Prostate gland (tissue), 2 donors: Measurements from ENCODE around the gene TLL1. TPM values are rescaled to one million over a fixed set of nuclear protein-coding genes. Genes with fewer than 3 reads are reported as not detected.

Source experiments
- DNase-seq: peaks from one replicate; pipeline ENCODE4 v3.0.0-alpha.2; 2019; ENCODE audit warnings: low spot score
- H3K27ac ChIP-seq, 2 donors: fragments of 200-600 bp; sonication (generic); 2 replicates each; pipeline ENCODE4 v1.5.1; 2017 to 2019
- H3K27me3 ChIP-seq: fragments of 200-600 bp; sonication (generic); replicated peaks from 2 replicates; pipeline ENCODE4 v1.5.1; 2019; ENCODE audit not compliant: insufficient read depth
- H3K36me3 ChIP-seq, 2 donors: fragments of 200-600 bp; sonication (generic); 1 replicate in 1 of 2; 2 replicates in 1 of 2; pipeline versions ENCODE4 v1.5.1 to v1.8.1; 2017 to 2019
- H3K4me1 ChIP-seq: fragments of 200-600 bp; sonication (generic); replicated peaks from 2 replicates; pipeline ENCODE4 v1.5.1; 2019
- H3K4me3 ChIP-seq, 2 donors: fragments of 200-600 bp; sonication (generic); 2 replicates each; pipeline ENCODE4 v1.5.1; 2017 to 2019
- H3K9me3 ChIP-seq: fragments of 200-600 bp; sonication (generic); 2 replicates; pipeline ENCODE4 v1.5.1; 2017
- POLR2A ChIP-seq: fragments of 450-650 bp; IDR thresholded peaks from one replicate; pipeline ENCODE4 v1.6.1; 2016; ENCODE audit warnings: antibody characterized with exemption, mild to moderate bottlenecking
- POLR2AphosphoS5 ChIP-seq: sonication (generic); formaldehyde crosslinking; IDR thresholded peaks from one replicate; pipeline ENCODE4 v1.6.1; 2017; ENCODE audit warnings: antibody characterized with exemption
- WGBS: methylation state at CpG from one replicate; pipeline ENCODE4 v1.1.5; 2018; 5-methylcytosine and 5-hydroxymethylcytosine counted together
- intact Hi-C: fragments of 100-400 bp; cut with DNase I; formaldehyde crosslinking; loops from one replicate; pipeline ENCODE4 v1.14.2; 2022
- total RNA-seq, 2 donors: library from RNA; depleted of rRNA; stranded (reverse); fragments of >200 nt; gene quantifications; one replicate each; pipeline ENCODE4 v1.1.0, GENCODE V29; 2016
- TF ChIP-seq, protein P1 (sequence below), 4 experiments: fragments of 200-600 bp in 2 of 4; fragments of 450-650 bp in 2 of 4; sonication (generic) in 2 of 4; IDR thresholded peaks; 1 replicate in 3 of 4; 2 replicates in 1 of 4; pipeline ENCODE4 v1.5.1; 2016 to 2019; ENCODE audit warnings: antibody characterized with exemption in 4 of 4, mild to moderate bottlenecking in 2 of 4, moderate library complexity in 2 of 4

The TLL1 gene
- total RNA-seq, 2 donors from 2014 or later = 1.5 to 4.1 TPM

DNA sequence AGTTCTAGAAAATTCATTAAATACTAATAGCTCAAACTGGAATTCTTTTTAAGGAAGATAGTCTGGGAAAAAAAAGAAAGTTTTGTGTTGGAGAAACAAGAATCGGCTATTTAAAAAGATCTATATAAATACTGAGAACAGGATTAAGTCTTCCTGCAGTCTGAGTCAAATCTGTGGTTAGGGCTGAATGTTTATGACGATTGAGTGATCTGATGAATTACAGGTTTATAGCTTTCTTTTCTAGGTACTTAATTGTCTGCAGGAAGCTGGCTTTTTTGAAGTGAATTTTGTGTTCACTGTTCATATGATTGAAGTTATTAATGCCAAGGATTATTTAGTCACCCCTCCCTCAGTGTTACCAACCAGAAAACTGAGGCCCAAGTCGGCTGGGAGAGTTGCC, 42.2 kb downstream of the TLL1 start:
- H3K27me3 ChIP-seq = no peaks in the 10 kb centered on the region
- TF ChIP-seq, protein P1, sequence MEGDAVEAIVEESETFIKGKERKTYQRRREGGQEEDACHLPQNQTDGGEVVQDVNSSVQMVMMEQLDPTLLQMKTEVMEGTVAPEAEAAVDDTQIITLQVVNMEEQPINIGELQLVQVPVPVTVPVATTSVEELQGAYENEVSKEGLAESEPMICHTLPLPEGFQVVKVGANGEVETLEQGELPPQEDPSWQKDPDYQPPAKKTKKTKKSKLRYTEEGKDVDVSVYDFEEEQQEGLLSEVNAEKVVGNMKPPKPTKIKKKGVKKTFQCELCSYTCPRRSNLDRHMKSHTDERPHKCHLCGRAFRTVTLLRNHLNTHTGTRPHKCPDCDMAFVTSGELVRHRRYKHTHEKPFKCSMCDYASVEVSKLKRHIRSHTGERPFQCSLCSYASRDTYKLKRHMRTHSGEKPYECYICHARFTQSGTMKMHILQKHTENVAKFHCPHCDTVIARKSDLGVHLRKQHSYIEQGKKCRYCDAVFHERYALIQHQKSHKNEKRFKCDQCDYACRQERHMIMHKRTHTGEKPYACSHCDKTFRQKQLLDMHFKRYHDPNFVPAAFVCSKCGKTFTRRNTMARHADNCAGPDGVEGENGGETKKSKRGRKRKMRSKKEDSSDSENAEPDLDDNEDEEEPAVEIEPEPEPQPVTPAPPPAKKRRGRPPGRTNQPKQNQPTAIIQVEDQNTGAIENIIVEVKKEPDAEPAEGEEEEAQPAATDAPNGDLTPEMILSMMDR (IDR thresholded peaks at IDR 0.05) = no peak
- TF ChIP-seq POLR2A (no peak), POLR2AphosphoS5 (no peak)
- H3K27ac ChIP-seq = no peak overlapping the region
- H3K36me3 ChIP-seq = no peaks in the 10 kb centered on the region
- DNase-seq = no peak
- no peaks in the 10 kb centered on the region for H3K9me3 ChIP-seq
- intact Hi-C loops = no loop called here
- WGBS = 35% methylated on average over 3 of the region's 3 CpGs
- no peaks in the 10 kb centered on the region for H3K4me1 ChIP-seq
- no peak overlapping the region for H3K4me3 ChIP-seq

DNA sequence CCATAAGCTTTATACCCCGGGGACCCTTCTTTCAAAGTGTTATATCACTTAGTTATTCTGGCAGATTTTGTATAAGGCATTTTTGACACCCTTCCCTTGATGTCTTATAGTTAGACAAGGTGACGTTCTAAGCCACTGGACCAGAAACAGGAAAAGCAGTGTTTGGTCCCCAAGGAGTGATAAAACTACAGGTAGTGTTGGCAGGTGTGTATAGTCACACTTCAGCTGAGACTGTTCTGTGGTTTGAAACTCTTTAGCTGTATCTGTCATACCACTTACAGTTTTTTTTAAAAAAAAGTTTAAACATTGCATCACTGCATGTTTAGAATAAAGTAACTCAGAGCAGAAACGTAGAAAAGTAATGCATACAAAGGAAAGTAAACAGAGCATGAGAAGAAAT, 48.5 kb downstream of the TLL1 start:
- Histone ChIP-seq H3K27ac (no peak overlapping the region), H3K27me3 (no peaks in the 10 kb centered on the region), H3K4me3 (no peak overlapping the region), H3K36me3 (no peaks in the 10 kb centered on the region), H3K4me1 (no peaks in the 10 kb centered on the region), H3K9me3 (no peaks in the 10 kb centered on the region)
- intact Hi-C loops = no loop called here
- no peak for DNase-seq
- TF ChIP-seq POLR2AphosphoS5 (no peak), POLR2A (no peak)
- TF ChIP-seq, protein P1 (IDR thresholded peaks at IDR 0.05) = no peak
- WGBS = 85% methylated on average over 3 of the region's 3 CpGs

DNA sequence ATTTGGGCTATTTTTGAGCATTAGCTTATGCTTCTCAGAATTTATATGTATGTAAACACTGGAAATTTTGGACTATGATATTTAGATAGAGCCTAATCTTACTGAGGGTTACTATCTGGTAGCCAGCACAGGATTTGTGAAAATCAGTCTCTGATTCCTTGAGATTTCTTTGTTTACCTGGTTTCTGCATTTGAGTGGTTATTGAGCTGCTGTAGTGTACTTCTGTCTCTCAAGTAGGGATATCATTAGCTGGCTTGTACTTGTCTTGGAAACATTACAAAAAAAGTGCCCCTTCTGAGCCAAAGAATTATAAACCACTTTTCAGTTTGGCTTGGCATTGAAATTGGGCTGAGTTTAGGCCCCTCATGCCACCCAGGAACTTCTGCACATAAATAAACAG, 49.7 kb downstream of the TLL1 start:
- Histone ChIP-seq H3K27me3 (no peaks in the 10 kb centered on the region), H3K4me1 (no peaks in the 10 kb centered on the region), H3K36me3 (no peaks in the 10 kb centered on the region), H3K4me3 (no peak overlapping the region), H3K27ac (no peak overlapping the region), H3K9me3 (no peaks in the 10 kb centered on the region)
- intact Hi-C loops = no loop called here
- DNase-seq = no peak
- TF ChIP-seq, protein P1 (IDR thresholded peaks at IDR 0.05) = no peak
- no peak for TF ChIP-seq POLR2AphosphoS5
- TF ChIP-seq POLR2A = no peak

DNA sequence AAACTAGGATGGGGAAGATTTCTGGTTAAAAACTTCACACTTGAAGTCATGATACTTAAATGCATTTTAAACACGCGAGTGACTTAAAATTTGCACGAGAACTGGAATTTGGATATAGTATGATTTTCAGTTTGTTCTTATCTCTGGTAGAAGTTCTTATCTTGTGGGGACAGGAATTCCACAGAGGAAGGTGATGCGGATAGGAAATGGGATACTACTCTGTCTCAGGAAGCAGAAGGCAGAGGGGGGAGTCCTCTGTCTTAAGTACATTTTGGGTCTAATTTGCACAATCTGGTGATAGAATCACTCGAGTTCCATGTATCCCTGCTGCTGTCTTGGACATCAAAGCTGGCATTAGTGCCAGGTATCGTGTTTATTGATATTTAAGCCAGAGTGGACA, 53.3 kb downstream of the TLL1 start:
- no peak overlapping the region for H3K4me3 ChIP-seq
- H3K4me1 ChIP-seq = no peaks in the 10 kb centered on the region
- no peaks in the 10 kb centered on the region for H3K27me3 ChIP-seq
- no peak for TF ChIP-seq POLR2A
- TF ChIP-seq, protein P1 (IDR thresholded peaks at IDR 0.05) = no peak
- TF ChIP-seq POLR2AphosphoS5 = no peak
- 85% methylated on average over 6 of the region's 6 CpGs for WGBS
- no peak for DNase-seq
- intact Hi-C loops = no loop called here
- no peak overlapping the region for H3K27ac ChIP-seq
- H3K9me3 ChIP-seq = no peaks in the 10 kb centered on the region
- H3K36me3 ChIP-seq = no peaks in the 10 kb centered on the region

DNA sequence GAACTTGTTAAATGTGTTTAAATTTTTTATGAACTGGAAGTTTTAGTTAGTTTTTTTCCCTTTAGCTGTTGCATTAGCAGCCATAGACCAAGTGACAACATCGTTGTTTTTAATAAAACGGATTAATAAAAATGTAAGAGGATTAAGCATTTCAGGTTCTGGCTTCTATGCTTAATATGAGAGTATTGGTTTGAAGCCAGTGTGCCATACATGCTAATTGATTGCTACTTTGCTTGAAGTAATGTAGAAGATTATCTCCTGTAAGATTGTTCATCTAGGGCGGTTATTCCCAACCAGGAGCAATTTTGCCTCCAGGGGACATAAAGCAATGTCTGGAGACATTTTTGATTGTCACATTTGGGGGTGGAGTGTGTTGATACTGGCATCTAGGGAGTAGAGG, 54.3 kb downstream of the TLL1 start:
- no peaks in the 10 kb centered on the region for H3K4me1 ChIP-seq
- no peaks in the 10 kb centered on the region for H3K36me3 ChIP-seq
- TF ChIP-seq POLR2A (no peak), POLR2AphosphoS5 (no peak)
- TF ChIP-seq, protein P1 (IDR thresholded peaks at IDR 0.05) = no peak
- no peak for DNase-seq
- no peak overlapping the region for H3K4me3 ChIP-seq
- H3K27ac ChIP-seq = no peak overlapping the region
- H3K9me3 ChIP-seq = no peaks in the 10 kb centered on the region
- H3K27me3 ChIP-seq = no peaks in the 10 kb centered on the region
- 88% methylated on average over 3 of the region's 3 CpGs for WGBS
- intact Hi-C loops = no loop called here
